ENCODE results near the gene DNAJC11.
"Not testable (repeated sequence)": the region's sequence is repeated elsewhere in the genome, so short reads cannot be mapped to it uniquely, and the experiment has no call there.

DNA sequence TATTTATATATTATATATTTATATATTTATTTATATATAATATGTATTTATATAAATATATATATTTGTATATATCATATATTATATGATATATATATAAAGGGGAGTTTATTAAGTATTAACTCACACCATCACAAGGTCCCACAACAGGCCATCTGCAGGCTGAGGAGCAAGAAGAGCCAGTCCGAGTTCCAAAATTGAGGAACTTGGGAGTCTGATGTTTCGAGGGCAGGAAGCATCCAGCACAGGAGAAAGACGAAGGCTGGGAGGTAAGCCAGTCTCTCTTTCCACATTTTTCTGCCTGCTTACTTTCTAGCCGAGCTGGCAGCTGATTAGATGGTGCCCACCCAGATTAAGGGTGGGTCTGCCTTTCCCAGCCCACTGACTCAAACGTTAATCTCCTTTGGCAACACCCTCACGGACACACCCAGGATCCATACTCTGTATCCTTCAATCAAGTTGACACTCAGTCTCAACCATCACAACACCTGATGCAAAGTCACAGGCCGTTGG, 41.1 kb upstream of the DNAJC11 start:
- TF ChIP-seq, protein P1, sequence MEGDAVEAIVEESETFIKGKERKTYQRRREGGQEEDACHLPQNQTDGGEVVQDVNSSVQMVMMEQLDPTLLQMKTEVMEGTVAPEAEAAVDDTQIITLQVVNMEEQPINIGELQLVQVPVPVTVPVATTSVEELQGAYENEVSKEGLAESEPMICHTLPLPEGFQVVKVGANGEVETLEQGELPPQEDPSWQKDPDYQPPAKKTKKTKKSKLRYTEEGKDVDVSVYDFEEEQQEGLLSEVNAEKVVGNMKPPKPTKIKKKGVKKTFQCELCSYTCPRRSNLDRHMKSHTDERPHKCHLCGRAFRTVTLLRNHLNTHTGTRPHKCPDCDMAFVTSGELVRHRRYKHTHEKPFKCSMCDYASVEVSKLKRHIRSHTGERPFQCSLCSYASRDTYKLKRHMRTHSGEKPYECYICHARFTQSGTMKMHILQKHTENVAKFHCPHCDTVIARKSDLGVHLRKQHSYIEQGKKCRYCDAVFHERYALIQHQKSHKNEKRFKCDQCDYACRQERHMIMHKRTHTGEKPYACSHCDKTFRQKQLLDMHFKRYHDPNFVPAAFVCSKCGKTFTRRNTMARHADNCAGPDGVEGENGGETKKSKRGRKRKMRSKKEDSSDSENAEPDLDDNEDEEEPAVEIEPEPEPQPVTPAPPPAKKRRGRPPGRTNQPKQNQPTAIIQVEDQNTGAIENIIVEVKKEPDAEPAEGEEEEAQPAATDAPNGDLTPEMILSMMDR (IDR thresholded peaks at IDR 0.05): not testable (repeated sequence)
- not testable (repeated sequence) for TF ChIP-seq POLR2AphosphoS5, POLR2A, EP300 (IDR thresholded peaks at IDR 0.05)
